Measurements from ENCODE around the gene OR6Q1. TPM values are rescaled to one million over a fixed set of nuclear protein-coding genes. Genes with fewer than 3 reads are reported as not detected.

OR6Q1 gene
- total and polyA plus RNA-seq, 9 of the 15 experiments (the other 6 are each of a cell fraction or from before 2014, with no cell fraction given) = not detected

GRCh38 chr11:58003591-58003990, 27.2 kb upstream of the OR6Q1 start:
- H3K9ac ChIP-seq (ENCODE audit: insufficient read depth in 1 of 2, low read depth in 2 of 2, low read length in 2 of 2) = no peak overlapping the region
- FAIRE-seq (no peak), DNase-seq (ENCODE audit: extremely low read depth in 1 of 4, low spot score in 3 of 4) (no peak), ATAC-seq (no peak)
- in situ Hi-C loops (cut with MboI) (no loop called here), intact Hi-C loops (cut with micrococcal nuclease) (no loop called here)
- no peak overlapping the region for H2AFZ ChIP-seq (ENCODE audit: low read depth, low read length)
- no peak overlapping the region for H3K4me3 ChIP-seq
- peaks cover 0 to 5% of the 10 kb centered on the region in 2 experiments; a peak in 2 of 5 replicates for H3K27me3 ChIP-seq (ENCODE audit: control insufficient read depth in 2 of 2, insufficient read depth in 2 of 2, low read length in 2 of 2)
- no peaks in the 10 kb centered on the region for H3K9me1 ChIP-seq (ENCODE audit: control insufficient read depth, insufficient read depth, low read length)
- H3K36me3 ChIP-seq (ENCODE audit: control insufficient read depth, insufficient read depth, low read length) = no peaks in the 10 kb centered on the region
- CTCF ChIA-PET (ENCODE audit: low intra/inter-chr PET ratio) = no interaction called here
- H4K20me1 ChIP-seq (replicated peaks; ENCODE audit: control insufficient read depth, insufficient read depth, low read length) = no peaks in the 10 kb centered on the region
- no TSS peak for BruUV-seq (replicated peaks)
- POLR2A ChIA-PET = no interaction called here
- H3K79me2 ChIP-seq (ENCODE audit: control insufficient read depth, insufficient read depth, low read length) = no peaks in the 10 kb centered on the region
- no peak overlapping the region for H3K27ac ChIP-seq (ENCODE audit: extremely low read depth, low read depth, low read length)
- no peaks in the 10 kb centered on the region; a peak in 1 of 5 replicates for H3K4me1 ChIP-seq (replicated peaks in 1 of 2; ENCODE audit: control insufficient read depth in 2 of 2, insufficient read depth in 2 of 2, low read length in 2 of 2)
- H3K4me2 ChIP-seq (ENCODE audit: insufficient read depth, low read length) = no peak overlapping the region
- no peaks in the 10 kb centered on the region for H3K9me3 ChIP-seq (replicated peaks; ENCODE audit: control insufficient read depth, insufficient read depth, low read depth, low read length)
- no peak for TF ChIP-seq BDP1 (IDR thresholded peaks at IDR 0.05; ENCODE audit: insufficient read depth, insufficient read length)
- TF ChIP-seq, protein P1, sequence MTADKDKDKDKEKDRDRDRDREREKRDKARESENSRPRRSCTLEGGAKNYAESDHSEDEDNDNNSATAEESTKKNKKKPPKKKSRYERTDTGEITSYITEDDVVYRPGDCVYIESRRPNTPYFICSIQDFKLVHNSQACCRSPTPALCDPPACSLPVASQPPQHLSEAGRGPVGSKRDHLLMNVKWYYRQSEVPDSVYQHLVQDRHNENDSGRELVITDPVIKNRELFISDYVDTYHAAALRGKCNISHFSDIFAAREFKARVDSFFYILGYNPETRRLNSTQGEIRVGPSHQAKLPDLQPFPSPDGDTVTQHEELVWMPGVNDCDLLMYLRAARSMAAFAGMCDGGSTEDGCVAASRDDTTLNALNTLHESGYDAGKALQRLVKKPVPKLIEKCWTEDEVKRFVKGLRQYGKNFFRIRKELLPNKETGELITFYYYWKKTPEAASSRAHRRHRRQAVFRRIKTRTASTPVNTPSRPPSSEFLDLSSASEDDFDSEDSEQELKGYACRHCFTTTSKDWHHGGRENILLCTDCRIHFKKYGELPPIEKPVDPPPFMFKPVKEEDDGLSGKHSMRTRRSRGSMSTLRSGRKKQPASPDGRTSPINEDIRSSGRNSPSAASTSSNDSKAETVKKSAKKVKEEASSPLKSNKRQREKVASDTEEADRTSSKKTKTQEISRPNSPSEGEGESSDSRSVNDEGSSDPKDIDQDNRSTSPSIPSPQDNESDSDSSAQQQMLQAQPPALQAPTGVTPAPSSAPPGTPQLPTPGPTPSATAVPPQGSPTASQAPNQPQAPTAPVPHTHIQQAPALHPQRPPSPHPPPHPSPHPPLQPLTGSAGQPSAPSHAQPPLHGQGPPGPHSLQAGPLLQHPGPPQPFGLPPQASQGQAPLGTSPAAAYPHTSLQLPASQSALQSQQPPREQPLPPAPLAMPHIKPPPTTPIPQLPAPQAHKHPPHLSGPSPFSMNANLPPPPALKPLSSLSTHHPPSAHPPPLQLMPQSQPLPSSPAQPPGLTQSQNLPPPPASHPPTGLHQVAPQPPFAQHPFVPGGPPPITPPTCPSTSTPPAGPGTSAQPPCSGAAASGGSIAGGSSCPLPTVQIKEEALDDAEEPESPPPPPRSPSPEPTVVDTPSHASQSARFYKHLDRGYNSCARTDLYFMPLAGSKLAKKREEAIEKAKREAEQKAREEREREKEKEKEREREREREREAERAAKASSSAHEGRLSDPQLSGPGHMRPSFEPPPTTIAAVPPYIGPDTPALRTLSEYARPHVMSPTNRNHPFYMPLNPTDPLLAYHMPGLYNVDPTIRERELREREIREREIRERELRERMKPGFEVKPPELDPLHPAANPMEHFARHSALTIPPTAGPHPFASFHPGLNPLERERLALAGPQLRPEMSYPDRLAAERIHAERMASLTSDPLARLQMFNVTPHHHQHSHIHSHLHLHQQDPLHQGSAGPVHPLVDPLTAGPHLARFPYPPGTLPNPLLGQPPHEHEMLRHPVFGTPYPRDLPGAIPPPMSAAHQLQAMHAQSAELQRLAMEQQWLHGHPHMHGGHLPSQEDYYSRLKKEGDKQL (CRISPR knock-in tag; IDR thresholded peaks at IDR 0.05; ENCODE audit: borderline replicate concordance) = no peak
- no peak for TF ChIP-seq NR0B1 (IDR thresholded peaks at IDR 0.05; ENCODE audit: partially characterized antibody)
- TF ChIP-seq RBM25 (IDR thresholded peaks at IDR 0.05; ENCODE audit: low read depth, low read length, severe bottlenecking) = no peak
- no peak for TF ChIP-seq ZNF124 (CRISPR knock-in tag; IDR thresholded peaks at IDR 0.05)
- no peak for TF ChIP-seq ZNF696 (CRISPR knock-in tag; conservative IDR thresholded peaks at IDR 0.05)
- no peak for TF ChIP-seq FOXJ3 (CRISPR knock-in tag; IDR thresholded peaks at IDR 0.05)
- TF ChIP-seq BACH1 (tag; IDR thresholded peaks at IDR 0.05) = no peak
- no peak for TF ChIP-seq ZNF436 (CRISPR knock-in tag; IDR thresholded peaks at IDR 0.05)
- no peak for TF ChIP-seq ZFP1 (CRISPR knock-in tag; IDR thresholded peaks at IDR 0.05)
- no peak for TF ChIP-seq PRDM10 (IDR thresholded peaks at IDR 0.05; ENCODE audit: partially characterized antibody)

Data from K562 (cell line).